HL-60/S4 (cell line): Measurements from ENCODE around the gene CNTF.

ENCODE experiments used
- in situ Hi-C: fragments of 300-500 bp; cut with MboI; formaldehyde crosslinking; loops from 2 replicates; pipeline ENCODE4 v1.14.3; 2022; ENCODE audit warnings: low sequenced_read_pairs

The CNTF gene

GRCh38 chr11:58600510-58600909, 22.0 kb upstream of the CNTF start:
- in situ Hi-C loops = no loop called here

- in situ Hi-C loops = no loop called here
These were observed 15.3 kb upstream of the CNTF start for GRCh38 chr11:58606930-58607714.

- in situ Hi-C loops = no loop called here
These were observed 14.1 kb upstream of the CNTF start for GRCh38 chr11:58608331-58608730.

DNA sequence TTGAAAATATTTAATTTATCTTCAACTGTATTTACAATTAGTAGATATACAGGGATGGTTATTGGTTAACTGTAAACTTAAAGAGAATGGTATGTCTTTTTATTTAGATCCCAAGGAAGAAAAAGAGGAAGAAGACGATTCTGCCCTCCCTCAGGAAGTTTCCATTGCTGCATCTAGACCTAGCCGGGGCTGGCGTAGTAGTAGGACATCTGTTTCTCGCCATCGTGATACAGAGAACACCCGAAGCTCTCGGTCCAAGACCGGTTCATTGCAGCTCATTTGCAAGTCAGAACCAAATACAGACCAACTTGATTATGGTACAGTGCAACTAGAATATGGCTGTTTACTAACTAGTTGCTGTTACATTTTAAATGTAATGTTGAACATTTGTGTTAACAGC, 12.7 kb upstream of the CNTF start:
- in situ Hi-C loops = no loop called here

GRCh38 chr11:58613228-58613627, 9.2 kb upstream of the CNTF start:
- in situ Hi-C loops = no loop called here

DNA sequence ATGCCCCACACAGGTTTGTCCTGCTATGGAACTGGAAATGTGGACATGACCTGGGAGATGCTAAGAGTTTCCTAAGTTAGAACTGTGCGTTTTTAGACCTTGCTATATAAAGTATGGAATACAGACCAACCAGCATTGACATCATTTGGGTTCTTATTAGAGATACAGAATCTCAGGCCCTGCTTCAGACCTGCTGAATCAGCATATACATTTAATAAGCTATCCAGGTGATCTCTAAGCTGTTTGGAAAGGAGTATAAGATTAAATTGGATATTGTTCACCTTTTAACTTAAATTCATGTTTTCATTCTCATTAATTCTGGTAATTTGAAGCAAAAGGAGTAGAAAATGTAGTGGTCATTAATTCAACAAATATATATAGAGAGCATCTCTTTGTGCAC, 6.9 kb upstream of the CNTF start:
- in situ Hi-C loops = no loop called here

- in situ Hi-C loops = no loop called here
These were observed 5.9 kb upstream of the CNTF start for GRCh38 chr11:58616594-58616993.

- in situ Hi-C loops = no loop called here
These were observed 4.4 kb upstream of the CNTF start for GRCh38 chr11:58617976-58618557.

- in situ Hi-C loops = no loop called here
These were observed 741 bp upstream of the CNTF start for GRCh38 chr11:58621586-58622262.

GRCh38 chr11:58625086-58625485, 2.6 kb downstream of the CNTF start:
- in situ Hi-C loops = no loop called here

DNA sequence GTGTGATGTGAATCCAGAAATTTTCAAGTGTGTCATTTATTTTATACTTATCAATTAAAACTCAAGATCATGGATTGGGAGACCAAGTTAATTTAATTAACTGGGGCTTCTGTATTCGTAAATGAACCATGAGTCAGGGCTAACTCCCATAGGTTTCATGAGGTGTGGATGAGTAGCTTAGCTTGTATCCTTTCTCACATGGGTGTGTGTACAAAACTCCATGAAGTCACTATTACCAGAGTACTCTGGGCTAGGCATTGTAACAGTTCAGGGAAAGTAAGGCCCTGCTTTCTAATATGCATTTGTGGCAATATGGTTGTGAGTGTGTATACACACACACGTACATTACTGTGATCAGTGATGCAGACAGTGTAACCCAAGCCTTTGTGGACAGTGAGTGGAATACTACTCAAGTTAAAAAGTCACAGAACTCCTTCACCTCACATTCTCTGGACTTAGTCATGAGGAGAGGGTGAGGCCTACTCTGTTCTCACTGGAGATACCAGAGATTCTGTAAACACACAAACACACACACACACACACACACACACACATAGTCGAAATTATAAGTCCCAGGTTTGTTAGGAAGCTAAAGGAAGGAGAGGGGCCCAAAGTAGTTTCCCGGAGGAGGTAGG, 3.5 kb downstream of the CNTF start:
- in situ Hi-C loops = no loop called here

GRCh38 chr11:58626934-58627483, 4.5 kb downstream of the CNTF start:
- in situ Hi-C loops = no loop called here

GRCh38 chr11:58628446-58628845, 6.0 kb downstream of the CNTF start:
- in situ Hi-C loops = no loop called here

DNA sequence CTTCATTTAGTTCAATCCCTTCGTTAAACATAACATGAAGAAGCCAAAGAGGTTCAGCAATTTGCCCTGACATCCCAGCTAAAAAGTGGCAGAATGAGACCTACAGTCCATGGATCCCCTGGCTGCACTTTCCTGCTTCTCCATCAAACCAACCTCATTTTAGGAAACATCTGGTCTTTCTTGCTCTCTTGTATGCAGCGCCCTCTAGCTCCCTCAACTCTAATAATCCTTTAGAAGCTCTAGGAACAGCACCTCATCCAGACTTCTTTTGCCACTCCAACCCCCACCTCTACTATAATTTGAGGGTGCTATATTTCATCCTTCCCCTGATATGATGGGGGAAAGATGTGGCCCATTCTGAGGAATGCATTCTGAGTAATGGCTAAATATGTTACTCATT, 7.4 kb downstream of the CNTF start:
- in situ Hi-C loops = no loop called here

DNA sequence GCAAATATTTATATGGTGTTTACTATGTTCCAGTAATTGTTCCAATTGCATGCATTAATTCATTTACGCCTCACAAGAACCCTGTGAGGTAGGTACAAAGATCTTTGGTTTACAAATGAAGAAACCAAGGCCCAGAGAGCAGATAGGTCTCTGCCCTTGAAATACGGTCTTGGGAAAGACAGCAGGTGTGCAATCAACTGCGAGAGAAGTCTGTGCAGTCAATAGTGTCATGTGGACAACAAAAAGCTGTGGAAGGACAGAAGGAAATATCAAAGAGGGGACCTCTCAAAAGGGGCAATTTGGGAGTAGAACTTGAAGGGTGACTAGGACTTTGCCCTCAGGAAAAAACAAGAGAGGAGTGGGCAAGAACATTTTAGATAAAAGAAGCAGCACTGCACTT, 8.9 kb downstream of the CNTF start:
- in situ Hi-C loops = no loop called here

DNA sequence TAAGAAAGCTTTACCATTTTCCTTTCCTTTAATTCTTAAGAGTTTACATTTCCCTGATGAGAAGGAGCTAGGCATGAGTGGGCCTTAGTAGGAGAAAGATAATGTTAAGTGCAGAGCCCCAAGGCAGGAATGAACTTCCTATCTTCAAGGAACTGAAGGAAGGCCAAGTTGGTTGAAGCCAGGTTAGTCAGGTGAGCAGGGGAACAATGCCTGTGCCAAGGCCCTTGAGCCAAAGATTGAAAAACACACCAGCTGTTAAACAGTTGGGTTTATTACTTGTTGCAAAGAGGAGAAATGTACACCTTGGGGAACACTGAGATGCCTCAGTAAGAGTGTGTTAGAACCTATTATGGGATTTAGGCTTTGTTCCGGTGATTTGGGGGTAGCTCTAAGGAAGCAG, 10.0 kb downstream of the CNTF start:
- in situ Hi-C loops = no loop called here

GRCh38 chr11:58636587-58636986, 14.1 kb downstream of the CNTF start:
- in situ Hi-C loops = no loop called here

GRCh38 chr11:58637371-58637770, 14.9 kb downstream of the CNTF start:
- in situ Hi-C loops = no loop called here

DNA sequence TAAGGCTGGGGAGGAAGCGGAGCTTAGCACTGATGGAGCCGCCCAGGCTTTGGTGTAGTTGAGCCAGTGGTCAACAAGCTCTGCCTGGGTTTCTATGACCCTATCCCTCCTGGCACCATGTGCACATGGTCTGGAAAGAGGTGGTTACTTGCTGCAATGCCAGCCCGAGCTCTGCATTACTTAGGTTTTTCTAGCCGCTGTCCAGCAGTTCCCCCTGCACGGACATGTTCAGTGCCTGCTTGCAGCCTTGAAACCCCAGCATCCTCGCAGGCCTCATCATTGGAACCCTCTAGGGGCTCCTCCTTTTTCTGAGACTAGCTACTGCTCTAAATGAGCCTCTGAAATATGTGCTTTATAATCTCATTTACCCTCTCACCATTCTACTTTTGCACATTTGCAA, 16.6 kb downstream of the CNTF start:
- in situ Hi-C loops = no loop called here

GRCh38 chr11:58639669-58640068, 17.2 kb downstream of the CNTF start:
- in situ Hi-C loops = no loop called here

GRCh38 chr11:58640386-58641023, 18.0 kb downstream of the CNTF start:
- in situ Hi-C loops = no loop called here
